GM19372 (cell line): ENCODE results near the gene ZNF428.

Source experiments
- ATAC-seq: cut with Tn5 transposase; IDR thresholded peaks from one replicate; pipeline ENCODE4 v1.9.1; 2021; ENCODE audit warnings: mild to moderate bottlenecking, low read depth, moderate library complexity; ENCODE audit not compliant: unreplicated experiment

The ZNF428 gene

GRCh38 chr19:43569657-43570056 is 49.8 kb downstream of the ZNF428 start:
- ATAC-seq, result no peak

GRCh38 chr19:43564800-43565199 is 54.6 kb downstream of the ZNF428 start:
- no peak for ATAC-seq

GRCh38 chr19:43563816-43564457 is 55.5 kb downstream of the ZNF428 start:
- ATAC-seq, result no peak

- no peak for ATAC-seq
Observed at GRCh38 chr19:43562698-43563241, 56.7 kb downstream of the ZNF428 start.

- ATAC-seq, result no peak
Observed at GRCh38 chr19:43562226-43562697, 57.2 kb downstream of the ZNF428 start.

- ATAC-seq, result no peak
Observed at GRCh38 chr19:43561139-43561970, 58.1 kb downstream of the ZNF428 start.

- no peak for ATAC-seq
Observed at GRCh38 chr19:43560687-43561086, 58.7 kb downstream of the ZNF428 start.
